K562 (cell line): ENCODE data around the gene ZNF407. TPM values are rescaled to one million over a fixed set of nuclear protein-coding genes. Genes with fewer than 3 reads are reported as not detected.
"Not testable (repeated sequence)": the region's sequence is repeated elsewhere in the genome, so short reads cannot be mapped to it uniquely, and the experiment has no call there.

ENCODE experiments used
- ATAC-seq: fragments of 200-7000 bp; cut with Tn5 transposase; 3 replicates; pipeline ENCODE4 v1.9.1; 2020; ENCODE audit warnings: moderate library complexity
- BruUV-seq: library from RNA; stranded (reverse); fragments of 400-500 nt; replicated peaks from 2 replicates; lab custom pipeline; 2021; lab: Mats Ljungman, UMichigan
- CTCF ChIA-PET: fragments of 300-600 bp; formaldehyde crosslinking; extraction: SDS; loops from one replicate; lab custom pipeline; 2021; ENCODE audit warnings: low intra/inter-chr PET ratio; lab: Yijun Ruan, JAX
- POLR2A ChIA-PET: fragments of 300-600, 350-650 bp; sonication (Branson Sonifier 250); formaldehyde crosslinking; extraction: SDS; loops from one replicate; lab custom pipeline; 2021; ENCODE audit warnings: antibody characterized with exemption, inconsistent platforms; lab: Yijun Ruan, JAX
- DNase-seq, 4 experiments: peaks; one replicate each; pipeline versions ENCODE4 v3.0.0 to v3.0.0-alpha.2; 2011 to 2018; ENCODE audit warnings: low spot score in 3 of 4, mixed read lengths in 3 of 4; ENCODE audit errors: extremely low read depth in 1 of 4
- FAIRE-seq: peaks from 2 replicates; lab custom pipeline; 2011; peaks lifted over from hg19 to GRCh38; lab: Jason Lieb, UNC
- H2AFZ ChIP-seq: 2 replicates; pipeline ENCODE4 v1.6.0; 2011; ENCODE audit warnings: low read depth, low read length, control low read depth, inconsistent platforms
- H3K27ac ChIP-seq: fragments of 200-600 bp; 3 replicates; pipeline ENCODE4 v1.8.0; 2011; ENCODE audit warnings: low read depth, mild to moderate bottlenecking, control low read depth, inconsistent platforms, low read length, moderate library complexity, mixed read lengths; ENCODE audit errors: extremely low read depth
- H3K27me3 ChIP-seq, 2 experiments: fragments of 300-600 bp in 1 of 2; 2 replicates in 1 of 2; 3 replicates in 1 of 2; pipeline versions ENCODE4 v1.6.0 to v1.8.0; 2011; ENCODE audit warnings: inconsistent platforms in 2 of 2, low read length in 2 of 2, mild to moderate bottlenecking in 1 of 2, mixed read lengths in 1 of 2, moderate library complexity in 1 of 2; ENCODE audit not compliant: control insufficient read depth in 2 of 2, insufficient read depth in 2 of 2
- H3K36me3 ChIP-seq: fragments of 300-600 bp; 3 replicates; pipeline ENCODE4 v1.8.0; 2011; ENCODE audit warnings: mild to moderate bottlenecking, low read length, inconsistent platforms; ENCODE audit not compliant: control insufficient read depth, insufficient read depth
- H3K4me1 ChIP-seq, 2 experiments: fragments of 200-600 bp in 1 of 2; replicated peaks in 1 of 2; 2 replicates in 1 of 2; 3 replicates in 1 of 2; pipeline versions ENCODE4 v1.5.1 to v1.8.0; 2011; ENCODE audit warnings: inconsistent platforms in 2 of 2, low read length in 2 of 2, mild to moderate bottlenecking in 1 of 2, mixed read lengths in 1 of 2, moderate library complexity in 1 of 2; ENCODE audit not compliant: control insufficient read depth in 2 of 2, insufficient read depth in 2 of 2
- H3K4me2 ChIP-seq: 2 replicates; pipeline ENCODE4 v1.6.1; 2011; ENCODE audit warnings: low read length, control low read depth, inconsistent platforms, mixed read lengths; ENCODE audit not compliant: insufficient read depth
- H3K4me3 ChIP-seq: fragments of 200-600 bp; sonication (generic), shearing (Covaris generic); 2 replicates; pipeline ENCODE4 v1.5.1; 2016; ENCODE audit warnings: control low read depth, inconsistent platforms
- H3K79me2 ChIP-seq: fragments of 200-600 bp; 3 replicates; pipeline ENCODE4 v1.8.0; 2011; ENCODE audit warnings: low read length, inconsistent platforms; ENCODE audit not compliant: control insufficient read depth, insufficient read depth
- H3K9ac ChIP-seq, 2 experiments: 2 replicates each; pipeline versions ENCODE4 v1.6.0 to v1.6.1; 2011; ENCODE audit warnings: low read depth in 2 of 2, low read length in 2 of 2, control low read depth in 1 of 2, inconsistent platforms in 1 of 2, mild to moderate bottlenecking in 1 of 2, mixed read lengths in 1 of 2; ENCODE audit not compliant: insufficient read depth in 1 of 2
- H3K9me1 ChIP-seq: one replicate; pipeline ENCODE4 v1.6.0; 2011; ENCODE audit warnings: inconsistent platforms, mild to moderate bottlenecking, low read length, moderate library complexity; ENCODE audit not compliant: control insufficient read depth, insufficient read depth
- H3K9me3 ChIP-seq: replicated peaks from 2 replicates; pipeline ENCODE4 v1.5.1; 2011; ENCODE audit warnings: low read depth, low read length, inconsistent platforms; ENCODE audit not compliant: control insufficient read depth, insufficient read depth
- H4K20me1 ChIP-seq: replicated peaks from 2 replicates; pipeline ENCODE4 v1.6.1; 2011; ENCODE audit warnings: low read length, inconsistent platforms, mixed read lengths; ENCODE audit not compliant: control insufficient read depth, insufficient read depth
- PTTG1 ChIP-seq: fragments of 450-650 bp; IDR thresholded peaks from 2 replicates; pipeline ENCODE4 v1.6.1; 2016; ENCODE audit warnings: low read depth, mild to moderate bottlenecking, missing genetic modification characterization, missing compliant biosample characterization
- WGBS: fragments of 100-300 bp; shearing (Covaris generic); methylation state at CpG from one replicate; pipeline ENCODE4 v1.1.6; 2016; ENCODE audit warnings: low coverage, mixed read lengths; ENCODE audit not compliant: insufficient coverage; ENCODE audit errors: missing lambda C conversion rate; 5-methylcytosine and 5-hydroxymethylcytosine counted together
- in situ Hi-C: fragments of 300-500 bp; cut with MboI; formaldehyde crosslinking; loops from 4 replicates; pipeline ENCODE4 v1.15.0; 2018; ENCODE audit warnings: inconsistent platforms, mixed read lengths
- intact Hi-C: fragments of 100-400 bp; cut with micrococcal nuclease; formaldehyde crosslinking; loops from 2 replicates; pipeline ENCODE4 v1.14.2; 2022
- polyA plus RNA-seq, 8 experiments: library from polyadenylated mRNA; depleted of rRNA in 4 of 8; stranded (reverse) in 5 of 8; unstranded in 3 of 8; fragments of >200 nt; fragmentation: Nextera tagmentation in 2 of 8; fragmentation: Illumina TruSeq in 1 of 8; extraction: Ambion mirVana in 2 of 8; extraction: Trizol in 1 of 8; gene quantifications; 2 replicates each; pipeline versions ENCODE4 v1.2.1 to v1.2.3, GENCODE V29; 2011 to 2014; ENCODE audit warnings: inconsistent platforms in 1 of 8, missing spikeins in 1 of 8
- total RNA-seq, 7 experiments: library from RNA; depleted of rRNA in 6 of 7; stranded (reverse); fragments of >200 nt in 6 of 7; fragmentation: Illumina TruSeq in 2 of 7; extraction: Trizol in 2 of 7; gene quantifications; 2 replicates each; pipeline versions ENCODE4 v1.2.1 to v1.2.3, GENCODE V29; 2011 to 2021; ENCODE audit warnings: low replicate concordance in 1 of 7

Gene ZNF407
- total and polyA plus RNA-seq, 9 of the 15 experiments (the other 6 are each of a cell fraction or from before 2014, with no cell fraction given): 0.21 to 5.4 (median 2.3) TPM

GRCh38 chr18:74967979-74968378 lies 370.3 kb downstream of the ZNF407 start:
- no peak for FAIRE-seq
- ChIA-PET CTCF (no interaction called here), POLR2A (no interaction called here)
- BruUV-seq: no TSS peak
- no peaks in the 10 kb centered on the region for H3K9me3 ChIP-seq
- no peak for TF ChIP-seq PTTG1 (tag)
- H3K79me2 ChIP-seq: no peaks in the 10 kb centered on the region
- in situ Hi-C loops: no loop called here
- no peaks in the 10 kb centered on the region for H3K9me1 ChIP-seq
- 65% methylated on average over 2 of the region's 2 CpGs for WGBS
- no peaks in the 10 kb centered on the region for H3K27me3 ChIP-seq
- no peak for DNase-seq
- H3K9ac ChIP-seq: no peak overlapping the region
- H4K20me1 ChIP-seq: no peaks in the 10 kb centered on the region
- H3K27ac ChIP-seq: no peak overlapping the region
- H2AFZ ChIP-seq: no peak overlapping the region
- no peak overlapping the region for H3K4me3 ChIP-seq
- no peaks in the 10 kb centered on the region for H3K36me3 ChIP-seq
- H3K4me2 ChIP-seq: no peak overlapping the region
- ATAC-seq: no peak
- intact Hi-C loops: no loop called here
- H3K4me1 ChIP-seq: no peaks in the 10 kb centered on the region

GRCh38 chr18:74971358-74971757 lies 373.7 kb downstream of the ZNF407 start:
- H3K79me2 ChIP-seq, H3K27ac ChIP-seq, in situ Hi-C loops, H3K9me3 ChIP-seq, DNase-seq, CTCF ChIA-PET, H4K20me1 ChIP-seq, H3K27me3 ChIP-seq, FAIRE-seq, H3K4me1 ChIP-seq, H3K9me1 ChIP-seq, intact Hi-C loops, H3K9ac ChIP-seq, H3K36me3 ChIP-seq, POLR2A ChIA-PET, ATAC-seq, H2AFZ ChIP-seq, BruUV-seq, H3K4me3 ChIP-seq, H3K4me2 ChIP-seq: not testable (repeated sequence)
- 28% methylated on average over 4 of the region's 4 CpGs for WGBS
